Ascending aorta (tissue), 2 donors: ENCODE measurements around the gene AMH. TPM values are rescaled to one million over a fixed set of nuclear protein-coding genes. Genes with fewer than 3 reads are reported as not detected.
"Not testable (repeated sequence)": the region's sequence is repeated elsewhere in the genome, so short reads cannot be mapped to it uniquely, and the experiment has no call there.

Experiments used
- DNase-seq, 2 donors: peaks; one replicate each; pipeline ENCODE4 v3.0.0-alpha.2; 2019; ENCODE audit warnings: low spot score in 2 of 2
- H3K27ac ChIP-seq, 2 donors: fragments of 200-600 bp; sonication (generic); one replicate each; pipeline ENCODE4 v1.5.1; 2016 to 2017; ENCODE audit warnings: mild to moderate bottlenecking in 1 of 2
- H3K27me3 ChIP-seq: fragments of 200-600 bp; sonication (generic); one replicate; pipeline ENCODE4 v1.5.1; 2017
- H3K36me3 ChIP-seq, 2 donors: fragments of 200-600 bp; sonication (generic); one replicate each; pipeline ENCODE4 v1.5.1; 2016
- H3K4me1 ChIP-seq, 2 donors: fragments of 200-600 bp; sonication (generic); one replicate each; pipeline ENCODE4 v1.5.1; 2016 to 2017; ENCODE audit warnings: mild to moderate bottlenecking in 1 of 2
- H3K4me3 ChIP-seq, 2 donors: fragments of 200-600 bp; sonication (generic); one replicate each; pipeline ENCODE4 v1.5.1; 2016 to 2017; ENCODE audit warnings: mild to moderate bottlenecking in 1 of 2
- H3K9me3 ChIP-seq, 2 donors: fragments of 200-600 bp; sonication (generic); one replicate each; pipeline ENCODE4 v1.5.1; 2016
- CTCF ChIP-seq, 3 experiments: fragments of 200-600 bp in 2 of 3; fragments of 450-650 bp in 1 of 3; sonication (generic) in 2 of 3; IDR thresholded peaks; one replicate each; pipeline ENCODE4 v1.5.1; 2016 to 2019; ENCODE audit warnings: antibody characterized with exemption in 3 of 3, mild to moderate bottlenecking in 1 of 3, moderate library complexity in 1 of 3
- intact Hi-C: fragments of 100-400 bp; cut with DNase I; formaldehyde crosslinking; loops from one replicate; pipeline ENCODE4 v1.15.1; 2023
- total RNA-seq: library from RNA; depleted of rRNA; stranded (reverse); fragments of >200 nt; gene quantifications from one replicate; pipeline ENCODE4 v1.1.0, GENCODE V29; 2016

AMH gene
- total RNA-seq, 1 donor from 2014 or later = not detected

- TF ChIP-seq CTCF (IDR thresholded peaks at IDR 0.05) = no peak
- intact Hi-C loops = no loop called here
- Histone ChIP-seq H3K9me3 (no peaks in the 10 kb centered on the region), H3K27me3 (no peaks in the 10 kb centered on the region), H3K4me1 (peaks cover 8 to 12% of the 10 kb centered on the region in 2 donors), H3K27ac (no peak overlapping the region), H3K4me3 (no peak overlapping the region), H3K36me3 (peaks cover 7 to 14% of the 10 kb centered on the region in 2 donors)
- DNase-seq = no peak
Observed at GRCh38 chr19:2278459-2279158, 29.5 kb downstream of the AMH start.

- Histone ChIP-seq H3K27me3 (no peaks in the 10 kb centered on the region), H3K27ac (no peak overlapping the region), H3K4me3 (no peak overlapping the region), H3K4me1 (peaks cover 0 to 7% of the 10 kb centered on the region in 2 donors), H3K36me3 (peaks cover 7 to 9% of the 10 kb centered on the region in 2 donors), H3K9me3 (no peaks in the 10 kb centered on the region)
- intact Hi-C loops = no loop called here
- TF ChIP-seq CTCF (IDR thresholded peaks at IDR 0.05) = no peak
- DNase-seq = no peak
Observed at GRCh38 chr19:2280633-2281264, 31.6 kb downstream of the AMH start.

GRCh38 chr19:2281265-2282061 is 32.3 kb downstream of the AMH start:
- DNase-seq, intact Hi-C loops, H3K27me3 ChIP-seq, H3K9me3 ChIP-seq, H3K27ac ChIP-seq, H3K36me3 ChIP-seq, H3K4me1 ChIP-seq: not testable (repeated sequence)
- H3K4me3 ChIP-seq = peak overlapping the region; percentile 13 to 54

- Histone ChIP-seq H3K27ac (no peak within 1 kb of the TSS), H3K27me3 (no peaks in the 10 kb centered on the region), H3K36me3 (no peaks in the 10 kb centered on the region), H3K9me3 (no peaks in the 10 kb centered on the region), H3K4me3 (peak within 1 kb of the TSS; percentile 13 to 54), H3K4me1 (peaks cover 0 to 2% of the 10 kb centered on the region in 2 donors)
- intact Hi-C loops = no loop called here
- no peak for TF ChIP-seq CTCF (IDR thresholded peaks at IDR 0.05)
- DNase-seq = peak in 1 of 2 donors; percentile 80
Observed at GRCh38 chr19:2282062-2282861, 33.1 kb downstream of the AMH start, which contains the start of gene PEAK3. TSS of gene PEAK3 (minus strand) at chr19:2282175. CDS start at chr19:2280931, 1,244 bp downstream.

GRCh38 chr19:2282862-2283237 is 33.7 kb downstream of the AMH start:
- Histone ChIP-seq H3K4me3 (no peak overlapping the region), H3K27me3 (no peaks in the 10 kb centered on the region), H3K27ac (no peak overlapping the region), H3K36me3 (no peaks in the 10 kb centered on the region), H3K9me3 (no peaks in the 10 kb centered on the region), H3K4me1 (peaks cover 0 to 2% of the 10 kb centered on the region in 2 donors)
- DNase-seq = no peak
- intact Hi-C loops = no loop called here
- no peak for TF ChIP-seq CTCF (IDR thresholded peaks at IDR 0.05)
